ENCODE results near the gene C22orf23. TPM values are rescaled to one million over a fixed set of nuclear protein-coding genes. Genes with fewer than 3 reads are reported as not detected.
A peak's percentile ranks its signal among the peaks of the same experiment; 100 is the strongest.
"Not testable (repeated sequence)": the region's sequence is repeated elsewhere in the genome, so short reads cannot be mapped to it uniquely, and the experiment has no call there.

The C22orf23 gene
- total and polyA plus RNA-seq, 9 donors, result 0.28 to 2.6 (median 0.77) TPM

GRCh38 chr22:37961062-37961461, 7.7 kb upstream of the C22orf23 start:
- Histone ChIP-seq H3K27me3 (no peaks in the 10 kb centered on the region), H3K36me3 (no peaks in the 10 kb centered on the region), H3K27ac (no peak overlapping the region), H3K4me3 (no peak overlapping the region), H3K9me3 (no peaks in the 10 kb centered on the region), H3K4me1 (ENCODE audit: insufficient read depth) (no peaks in the 10 kb centered on the region)
- intact Hi-C loops (cut with DNase I), result loop anchor here in 1 of 4 donors (10.0 kb wide), 1 partner anchor 146 kb away; no protein-coding TSS in a partner anchor
- TF ChIP-seq EP300 (IDR thresholded peaks at IDR 0.05), result no peak
- WGBS, 3 donors, result 95 to 97% (median 97%) methylated on average over 4 of the region's 4 CpGs
- no peak for DNase-seq

GRCh38 chr22:37959231-37959825, 5.9 kb upstream of the C22orf23 start:
- TF ChIP-seq EP300 (IDR thresholded peaks at IDR 0.05), result no peak
- TF ChIP-seq POLR2A (IDR thresholded peaks at IDR 0.05), result no peak
- no peak for TF ChIP-seq CTCF (IDR thresholded peaks at IDR 0.05)
- Histone ChIP-seq H3K4me1 (ENCODE audit: insufficient read depth) (peaks cover 3% of the 10 kb centered on the region), H3K36me3 (no peaks in the 10 kb centered on the region), H3K27ac (no peak overlapping the region), H3K9me3 (no peaks in the 10 kb centered on the region), H3K27me3 (no peaks in the 10 kb centered on the region), H3K4me3 (no peak overlapping the region)
- DNase-seq, result no peak
- intact Hi-C loops (cut with DNase I), result no loop called here
- WGBS, 3 donors, result 95 to 97% (median 97%) methylated on average over 18 of the region's 18 CpGs

GRCh38 chr22:37957232-37957631, 3.8 kb upstream of the C22orf23 start:
- peaks cover 7% of the 10 kb centered on the region for H3K4me1 ChIP-seq (ENCODE audit: insufficient read depth)
- TF ChIP-seq POLR2A (IDR thresholded peaks at IDR 0.05), result no peak
- no peak for TF ChIP-seq CTCF (IDR thresholded peaks at IDR 0.05)
- no peak for TF ChIP-seq EP300 (IDR thresholded peaks at IDR 0.05)
- H3K27ac ChIP-seq, result no peak overlapping the region
- H3K36me3 ChIP-seq, result no peaks in the 10 kb centered on the region
- intact Hi-C loops (cut with DNase I), result no loop called here
- no peaks in the 10 kb centered on the region for H3K9me3 ChIP-seq
- WGBS, 3 donors, result 88 to 90% (median 89%) methylated on average over 4 of the region's 4 CpGs
- no peak overlapping the region for H3K4me3 ChIP-seq
- DNase-seq, result no peak
- H3K27me3 ChIP-seq, result no peaks in the 10 kb centered on the region

- H3K9me3 ChIP-seq; DNase-seq; H3K4me1 ChIP-seq (ENCODE audit: insufficient read depth); H3K27ac ChIP-seq; H3K27me3 ChIP-seq; H3K36me3 ChIP-seq; H3K4me3 ChIP-seq; intact Hi-C loops (cut with DNase I): not testable (repeated sequence)
- WGBS, 3 donors, result 74 to 80% (median 80%) methylated on average over 15 of the region's 15 CpGs
Observed at GRCh38 chr22:37955825-37956397, 2.5 kb upstream of the C22orf23 start.

- H3K9me3 ChIP-seq, result no peaks in the 10 kb centered on the region
- H3K36me3 ChIP-seq, result no peaks in the 10 kb centered on the region
- WGBS, 3 donors, result 40 to 55% (median 52%) methylated on average over 4 of the region's 4 CpGs
- H3K27me3 ChIP-seq, result no peaks in the 10 kb centered on the region
- intact Hi-C loops (cut with DNase I), result loop anchor here in 1 of 4 donors (5.0 kb wide), 1 partner anchor 137 kb away; no protein-coding TSS in a partner anchor
- H3K4me1 ChIP-seq (ENCODE audit: insufficient read depth), result peaks cover 7% of the 10 kb centered on the region
- DNase-seq, result no peak
- TF ChIP-seq CTCF (IDR thresholded peaks at IDR 0.05) (no peak), POLR2A (IDR thresholded peaks at IDR 0.05) (no peak), EP300 (IDR thresholded peaks at IDR 0.05) (no peak)
- no peak overlapping the region for H3K27ac ChIP-seq
- peak overlapping the region; percentile 63 for H3K4me3 ChIP-seq
Observed at GRCh38 chr22:37954686-37955085, 1.3 kb upstream of the C22orf23 start.

Data from ovary (tissue), 9 donors.